Stimulated activated CD4-positive, alpha-beta T cell treated with anti-CD3 and anti-CD28 coated beads, Interleukin-1b, Interleukin-23, amount 100 ng/mL, for 1 hour (primary cell): ENCODE results near the gene CDC20.

Experiments used
- DNase-seq, 2 donors: peaks; one replicate each; pipeline ENCODE4 v3.0.0-alpha.2; 2020; ENCODE audit warnings: low read depth in 2 of 2

CDC20 gene

DNA sequence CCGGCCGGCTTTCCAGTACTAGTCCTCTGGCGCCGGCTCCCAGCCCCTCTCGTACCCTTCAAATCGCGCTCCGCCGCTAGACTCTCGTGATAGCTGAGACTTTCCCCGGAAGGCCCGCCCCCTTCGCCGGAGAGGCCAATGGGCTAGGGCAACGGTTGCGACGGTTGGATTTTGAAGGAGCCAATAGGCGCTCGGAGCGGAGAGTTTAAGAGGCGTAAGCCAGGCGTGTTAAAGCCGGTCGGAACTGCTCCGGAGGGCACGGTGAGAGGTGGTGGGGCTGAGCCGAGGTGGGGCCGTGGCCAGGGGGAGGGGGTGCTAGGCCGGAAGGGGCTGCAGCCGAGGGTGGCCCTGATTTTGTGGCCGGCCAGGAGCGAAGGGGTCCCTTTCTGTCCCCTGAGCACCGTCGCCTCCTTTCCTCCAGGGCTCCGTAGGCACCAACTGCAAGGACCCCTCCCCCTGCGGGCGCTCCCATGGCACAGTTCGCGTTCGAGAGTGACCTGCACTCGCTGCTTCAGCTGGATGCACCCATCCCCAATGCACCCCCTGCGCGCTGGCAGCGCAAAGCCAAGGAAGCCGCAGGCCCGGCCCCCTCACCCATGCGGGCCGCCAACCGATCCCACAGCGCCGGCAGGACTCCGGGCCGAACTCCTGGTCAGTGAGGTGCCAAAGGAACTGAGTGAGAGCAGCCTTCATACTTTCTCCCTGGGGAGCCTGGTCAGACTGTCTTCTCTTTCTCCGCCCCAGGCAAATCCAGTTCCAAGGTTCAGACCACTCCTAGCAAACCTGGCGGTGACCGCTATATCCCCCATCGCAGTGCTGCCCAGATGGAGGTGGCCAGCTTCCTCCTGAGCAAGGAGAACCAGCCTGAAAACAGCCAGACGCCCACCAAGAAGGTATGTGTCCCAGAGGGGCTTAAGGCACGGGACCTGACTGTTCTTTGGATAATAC is at the start of gene CDC20:
TSS of gene CDC20 (plus strand) at position 236 of the 948 bp plus-strand sequence. CDS start at position 471, 235 bp downstream.
- peak; percentile 86 to 96 for DNase-seq

DNA sequence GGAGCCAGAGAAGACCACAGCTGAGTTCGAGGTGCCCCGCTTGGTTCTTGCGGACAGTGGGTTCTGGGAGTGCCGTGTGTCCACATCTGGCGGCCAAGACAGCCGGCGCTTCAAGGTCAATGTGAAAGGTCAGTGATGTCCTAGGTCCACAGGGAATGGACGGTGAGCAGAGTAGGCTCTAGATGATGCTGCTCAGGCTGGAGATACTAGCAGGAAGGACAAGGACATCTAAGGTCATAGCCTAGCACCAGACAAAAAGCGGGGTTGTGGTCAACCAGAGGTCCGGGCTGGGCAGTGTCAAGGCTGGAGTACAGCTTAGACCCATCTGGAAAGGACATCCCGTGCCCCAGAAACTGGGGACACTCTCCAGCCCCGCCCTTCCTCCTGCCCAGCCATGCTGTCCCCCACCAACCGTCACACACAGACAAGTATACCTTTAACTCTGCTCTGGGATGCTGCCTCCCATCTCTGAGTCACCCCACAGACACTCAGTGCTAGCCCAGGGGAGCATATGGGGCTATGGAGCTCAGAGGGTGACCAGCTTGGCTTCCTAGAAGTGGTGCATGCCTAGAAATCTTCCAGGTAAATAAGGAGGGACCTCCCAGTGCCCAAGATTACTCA is 49.3 kb upstream of the CDC20 start:
- DNase-seq = no peak

DNA sequence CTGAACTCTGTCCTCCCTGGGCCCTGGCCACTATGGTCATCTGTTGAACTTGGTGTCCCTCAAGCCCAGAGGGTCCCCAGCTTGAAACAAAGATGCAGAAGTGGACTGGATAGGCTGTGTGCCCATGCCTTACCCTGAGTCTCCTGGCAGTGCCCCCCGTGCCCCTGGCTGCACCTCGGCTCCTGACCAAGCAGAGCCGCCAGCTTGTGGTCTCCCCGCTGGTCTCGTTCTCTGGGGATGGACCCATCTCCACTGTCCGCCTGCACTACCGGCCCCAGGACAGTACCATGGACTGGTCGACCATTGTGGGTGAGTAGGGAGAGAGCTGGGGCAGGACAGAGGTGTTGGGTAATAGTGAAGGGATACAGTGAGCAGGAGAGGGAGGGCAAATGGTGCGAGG is 47.3 kb upstream of the CDC20 start:
- DNase-seq = no peak

DNA sequence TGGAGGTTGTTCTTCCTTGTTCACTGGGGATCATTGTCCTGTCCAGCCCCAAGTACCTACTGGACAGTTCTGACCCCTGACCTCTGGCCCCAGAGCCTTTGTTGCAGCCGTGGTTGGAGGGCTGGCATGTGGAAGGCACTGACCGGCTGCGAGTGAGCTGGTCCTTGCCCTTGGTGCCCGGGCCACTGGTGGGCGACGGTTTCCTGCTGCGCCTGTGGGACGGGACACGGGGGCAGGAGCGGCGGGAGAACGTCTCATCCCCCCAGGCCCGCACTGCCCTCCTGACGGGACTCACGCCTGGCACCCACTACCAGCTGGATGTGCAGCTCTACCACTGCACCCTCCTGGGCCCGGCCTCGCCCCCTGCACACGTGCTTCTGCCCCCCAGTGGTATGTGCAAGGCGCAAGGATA is 46.6 kb upstream of the CDC20 start:
- DNase-seq = no peak

DNA sequence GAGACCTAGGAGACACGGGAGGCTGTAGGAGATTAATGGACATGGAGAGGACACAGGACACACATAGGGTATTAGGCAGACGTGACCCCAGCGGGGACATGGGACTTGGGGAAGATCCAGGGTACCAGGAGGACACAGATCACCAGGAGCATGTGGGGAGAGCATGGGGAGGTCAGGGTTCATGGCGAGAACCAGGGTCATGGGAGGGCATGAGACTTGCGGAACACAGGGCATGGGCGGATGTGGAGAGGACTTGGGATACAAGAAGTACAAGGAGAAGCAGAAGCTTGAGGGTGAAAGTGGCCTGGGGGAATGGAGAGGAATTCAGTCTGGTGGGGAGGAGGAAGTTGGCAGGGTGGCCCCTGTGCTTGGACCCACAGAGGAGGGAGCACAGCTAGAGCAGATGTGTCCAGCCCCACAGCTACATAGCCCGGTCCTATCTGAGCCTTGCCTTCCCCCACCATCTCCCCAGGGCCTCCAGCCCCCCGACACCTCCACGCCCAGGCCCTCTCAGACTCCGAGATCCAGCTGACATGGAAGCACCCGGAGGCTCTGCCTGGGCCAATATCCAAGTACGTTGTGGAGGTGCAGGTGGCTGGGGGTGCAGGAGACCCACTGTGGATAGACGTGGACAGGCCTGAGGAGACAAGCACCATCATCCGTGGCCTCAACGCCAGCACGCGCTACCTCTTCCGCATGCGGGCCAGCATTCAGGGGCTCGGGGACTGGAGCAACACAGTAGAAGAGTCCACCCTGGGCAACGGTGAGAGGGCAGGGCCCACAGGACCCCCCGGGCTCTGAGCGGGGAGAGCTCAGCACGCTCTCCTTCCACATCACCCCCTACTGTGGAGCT is 45.9 kb upstream of the CDC20 start:
- DNase-seq = no peak

DNA sequence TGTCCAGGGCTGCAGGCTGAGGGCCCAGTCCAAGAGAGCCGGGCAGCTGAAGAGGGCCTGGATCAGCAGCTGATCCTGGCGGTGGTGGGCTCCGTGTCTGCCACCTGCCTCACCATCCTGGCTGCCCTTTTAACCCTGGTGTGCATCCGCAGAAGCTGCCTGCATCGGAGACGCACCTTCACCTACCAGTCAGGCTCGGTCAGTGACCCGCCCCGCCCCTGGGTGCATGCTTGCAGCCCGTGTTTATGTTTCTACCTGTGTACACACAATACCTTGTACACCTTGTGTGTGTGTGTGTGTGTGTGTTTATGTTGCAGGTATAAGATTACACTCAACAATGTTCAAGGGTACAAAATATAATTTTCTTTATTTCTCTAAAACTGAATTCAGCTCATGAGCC is 45.0 kb upstream of the CDC20 start:
- no peak for DNase-seq

DNA sequence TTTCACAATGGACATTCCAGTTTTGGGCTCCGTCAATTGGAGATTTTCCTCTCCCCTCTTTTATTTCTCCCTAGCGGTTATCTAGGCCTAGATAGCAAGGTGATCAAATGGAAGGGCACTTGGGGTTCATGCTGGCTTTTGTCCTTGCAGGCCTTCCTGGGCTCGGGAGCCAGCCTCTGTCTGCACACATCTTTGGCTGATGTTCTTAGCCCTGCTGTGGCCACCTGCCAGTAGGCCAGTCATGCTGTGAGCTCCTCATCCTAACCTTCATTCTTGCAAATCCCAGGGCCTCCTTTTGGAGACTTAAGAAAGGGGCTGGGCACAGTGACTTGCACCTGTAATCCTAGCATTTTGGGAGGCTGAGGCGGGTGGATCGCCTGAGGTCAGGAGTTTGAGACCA is 44.5 kb upstream of the CDC20 start:
- DNase-seq = no peak

DNA sequence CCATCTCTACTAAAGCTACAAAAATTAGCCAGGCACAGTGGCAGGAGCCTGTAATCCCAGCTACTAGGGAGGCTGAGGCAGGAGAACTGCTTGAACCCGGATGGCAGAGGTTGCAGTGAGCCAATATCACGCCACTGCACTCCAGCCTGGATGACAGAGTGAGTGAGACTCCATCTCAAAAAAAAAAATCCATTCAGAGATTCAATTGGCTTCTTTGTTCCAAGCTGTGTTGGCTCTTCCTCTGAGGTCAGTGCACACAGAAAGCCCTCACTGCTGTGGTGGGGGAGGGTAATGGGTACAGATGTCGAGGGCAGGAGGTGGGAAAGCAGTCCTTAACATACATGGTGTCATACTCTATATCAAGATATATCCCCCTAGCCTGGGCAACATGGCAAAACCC is 43.3 kb upstream of the CDC20 start:
- DNase-seq = no peak

DNA sequence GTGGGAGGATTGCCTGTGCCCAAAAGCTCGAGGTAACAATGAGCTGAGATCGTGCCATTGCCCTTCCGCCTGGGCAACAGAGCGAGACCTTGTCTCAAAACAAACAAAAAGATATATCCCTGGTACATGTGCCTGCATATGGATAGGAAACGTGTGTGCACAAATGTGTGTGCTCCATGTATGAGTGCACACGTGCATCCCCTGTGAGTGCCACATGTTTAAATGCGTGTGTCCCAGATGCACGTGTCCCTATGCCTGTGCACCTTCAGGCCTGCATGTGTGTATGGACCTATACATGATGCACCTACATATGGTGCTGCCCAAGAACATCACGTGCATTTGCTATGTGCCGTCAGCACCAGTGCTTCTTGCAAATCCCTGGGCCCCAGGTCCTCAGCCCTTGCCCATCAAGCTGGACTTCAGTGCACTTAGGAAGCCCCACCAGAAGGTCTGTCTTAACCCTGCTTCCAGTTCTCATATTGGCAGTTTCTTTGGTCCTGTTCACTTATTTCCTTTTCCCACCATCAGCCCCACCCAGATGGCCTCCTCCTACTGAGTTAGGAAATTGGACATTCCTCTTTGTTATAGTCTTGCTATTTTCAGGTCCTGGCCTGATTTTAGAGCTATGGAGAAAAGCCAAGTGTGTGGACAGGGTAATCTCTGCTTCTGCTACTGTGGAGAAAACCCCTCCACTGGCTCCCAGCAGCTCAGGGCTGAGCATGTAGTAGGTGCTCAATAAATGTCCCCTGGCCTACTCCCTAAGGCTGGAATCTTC is 42.6 kb upstream of the CDC20 start:
- DNase-seq = no peak

DNA sequence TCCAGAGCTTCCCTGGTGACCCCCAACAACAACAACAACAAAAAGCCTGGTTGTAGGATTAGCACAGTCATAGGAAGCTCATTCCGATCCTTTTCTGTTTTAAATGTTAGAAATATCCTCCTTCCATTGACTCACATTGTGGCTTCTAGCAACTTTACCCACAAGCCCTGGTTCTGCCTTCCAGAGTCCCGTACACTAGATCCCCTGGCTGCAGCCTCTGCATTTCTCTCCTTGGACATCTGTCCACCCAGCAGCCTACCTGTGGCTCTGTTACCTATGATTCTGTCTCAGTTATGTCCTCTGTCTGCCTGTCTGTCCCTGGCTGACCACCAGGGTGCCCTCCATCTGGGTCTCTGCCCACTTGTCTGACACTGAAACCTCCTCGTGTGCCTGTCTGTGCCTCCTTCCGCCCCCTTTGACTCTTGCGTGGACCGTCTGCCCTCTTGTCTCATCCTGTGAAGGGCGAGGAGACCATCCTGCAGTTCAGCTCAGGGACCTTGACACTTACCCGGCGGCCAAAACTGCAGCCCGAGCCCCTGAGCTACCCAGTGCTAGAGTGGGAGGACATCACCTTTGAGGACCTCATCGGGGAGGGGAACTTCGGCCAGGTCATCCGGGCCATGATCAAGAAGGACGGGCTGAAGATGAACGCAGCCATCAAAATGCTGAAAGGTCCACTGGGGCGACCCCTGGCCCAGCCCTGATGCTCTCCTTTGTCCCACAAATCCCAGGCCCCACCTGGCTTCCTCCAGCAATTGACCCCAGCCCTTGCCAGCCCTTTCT is 41.9 kb upstream of the CDC20 start:
- no peak for DNase-seq

DNA sequence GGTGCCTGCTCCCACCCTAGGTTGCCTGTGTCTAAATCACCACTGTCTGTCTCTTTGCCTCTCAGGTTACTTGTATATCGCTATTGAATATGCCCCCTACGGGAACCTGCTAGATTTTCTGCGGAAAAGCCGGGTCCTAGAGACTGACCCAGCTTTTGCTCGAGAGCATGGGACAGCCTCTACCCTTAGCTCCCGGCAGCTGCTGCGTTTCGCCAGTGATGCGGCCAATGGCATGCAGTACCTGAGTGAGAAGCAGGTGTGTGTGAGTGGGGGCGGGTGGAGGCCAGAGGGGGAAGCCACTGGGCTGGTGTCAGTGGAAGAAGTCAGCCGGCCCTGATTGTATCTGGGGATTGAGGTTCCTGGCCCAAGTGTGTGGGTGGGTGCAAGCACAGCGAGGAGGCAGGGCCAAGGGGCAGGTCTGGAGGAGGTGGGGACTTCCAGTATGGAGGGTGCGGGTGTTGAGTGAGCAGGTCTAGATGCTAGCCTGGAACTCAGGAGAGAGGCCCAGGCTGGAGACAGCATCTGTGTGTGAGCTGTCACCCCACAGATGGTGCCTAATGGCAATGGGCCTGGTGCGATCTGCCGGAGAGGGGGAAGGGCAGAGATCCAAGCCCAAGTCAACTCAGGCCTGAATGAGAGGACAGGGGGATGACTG is 40.8 kb upstream of the CDC20 start:
- DNase-seq = no peak

DNA sequence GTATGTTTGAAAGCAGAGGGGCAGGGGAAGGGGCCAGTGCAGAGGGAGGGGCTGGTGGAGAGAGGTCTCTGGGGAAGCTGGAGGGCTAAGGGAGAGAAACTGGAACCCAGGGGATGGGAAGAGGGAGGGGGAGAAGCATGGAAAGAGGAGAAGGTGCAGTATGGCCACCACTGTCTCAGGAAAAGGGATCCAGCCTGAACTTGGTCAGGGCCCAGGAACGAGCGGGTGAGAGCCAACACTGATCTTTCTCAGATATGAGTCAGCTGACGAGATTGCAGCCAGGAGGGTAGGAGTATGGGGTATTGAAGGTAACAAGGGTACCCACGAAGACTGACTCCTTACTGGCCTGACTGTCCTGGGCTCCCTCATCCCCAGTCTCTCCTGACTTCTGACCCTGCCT is 40.0 kb upstream of the CDC20 start:
- DNase-seq = no peak

DNA sequence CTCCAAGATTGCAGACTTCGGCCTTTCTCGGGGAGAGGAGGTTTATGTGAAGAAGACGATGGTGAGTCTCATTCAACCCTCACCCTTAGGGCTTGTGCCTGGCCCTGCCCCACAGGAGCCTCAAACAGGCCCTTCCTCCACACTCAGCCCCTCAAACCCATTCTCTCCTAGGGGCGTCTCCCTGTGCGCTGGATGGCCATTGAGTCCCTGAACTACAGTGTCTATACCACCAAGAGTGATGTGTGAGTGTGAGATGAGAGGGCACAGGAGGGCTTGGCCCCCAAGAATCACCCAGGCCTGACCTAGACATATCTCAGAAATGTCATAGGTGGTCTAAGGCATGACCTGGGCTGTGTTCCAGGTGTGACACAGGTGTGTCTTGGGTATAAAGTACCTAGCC is 39.5 kb upstream of the CDC20 start:
- no peak for DNase-seq

DNA sequence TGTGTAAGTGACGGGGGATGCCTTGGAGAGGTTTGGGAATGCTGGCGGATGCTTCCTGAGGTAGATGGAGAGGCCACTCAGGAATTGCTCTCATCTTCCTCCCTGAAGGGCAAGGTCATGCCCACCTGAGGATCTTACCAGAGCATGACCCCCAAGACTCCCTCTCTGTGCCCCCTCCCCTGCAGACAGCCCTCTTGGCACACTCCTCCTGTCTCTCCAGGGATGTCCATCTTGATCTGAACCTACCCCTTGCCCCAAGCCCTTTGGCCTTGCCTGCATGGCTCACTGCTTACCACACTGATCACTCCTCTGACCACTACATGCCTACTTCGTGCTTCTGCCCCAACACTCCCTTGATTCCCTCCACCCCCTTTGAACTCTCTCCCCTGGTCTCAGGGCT is 39.0 kb upstream of the CDC20 start:
- DNase-seq = no peak

DNA sequence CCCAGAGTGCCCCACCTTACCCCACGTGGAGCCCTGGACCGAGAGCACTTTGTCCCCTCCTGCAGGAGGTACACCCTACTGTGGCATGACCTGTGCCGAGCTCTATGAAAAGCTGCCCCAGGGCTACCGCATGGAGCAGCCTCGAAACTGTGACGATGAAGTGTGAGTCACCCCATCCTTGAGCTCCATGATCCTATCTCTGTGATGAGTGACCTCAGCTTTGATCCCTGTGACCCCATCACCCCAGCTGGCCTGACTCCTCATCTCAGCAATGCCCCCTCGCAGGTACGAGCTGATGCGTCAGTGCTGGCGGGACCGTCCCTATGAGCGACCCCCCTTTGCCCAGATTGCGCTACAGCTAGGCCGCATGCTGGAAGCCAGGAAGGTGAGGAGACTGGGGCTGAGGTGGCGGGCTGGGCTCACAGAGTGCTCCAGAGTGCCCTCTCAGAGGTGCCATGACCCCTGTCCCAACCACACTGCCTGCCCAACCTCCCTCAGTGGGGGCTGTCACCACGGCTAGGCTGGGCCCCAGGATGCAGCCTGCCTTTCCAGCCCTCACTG is 37.4 kb upstream of the CDC20 start:
- no peak for DNase-seq

DNA sequence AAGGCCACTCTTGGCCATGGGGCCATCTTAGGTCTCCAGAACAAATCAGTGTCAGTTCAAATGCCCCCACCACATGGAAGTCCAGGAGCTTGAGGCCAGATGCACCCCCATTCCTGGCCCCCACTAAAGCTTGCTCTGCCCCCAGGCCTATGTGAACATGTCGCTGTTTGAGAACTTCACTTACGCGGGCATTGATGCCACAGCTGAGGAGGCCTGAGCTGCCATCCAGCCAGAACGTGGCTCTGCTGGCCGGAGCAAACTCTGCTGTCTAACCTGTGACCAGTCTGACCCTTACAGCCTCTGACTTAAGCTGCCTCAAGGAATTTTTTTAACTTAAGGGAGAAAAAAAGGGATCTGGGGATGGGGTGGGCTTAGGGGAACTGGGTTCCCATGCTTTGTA is 36.3 kb upstream of the CDC20 start:
- DNase-seq = no peak

DNA sequence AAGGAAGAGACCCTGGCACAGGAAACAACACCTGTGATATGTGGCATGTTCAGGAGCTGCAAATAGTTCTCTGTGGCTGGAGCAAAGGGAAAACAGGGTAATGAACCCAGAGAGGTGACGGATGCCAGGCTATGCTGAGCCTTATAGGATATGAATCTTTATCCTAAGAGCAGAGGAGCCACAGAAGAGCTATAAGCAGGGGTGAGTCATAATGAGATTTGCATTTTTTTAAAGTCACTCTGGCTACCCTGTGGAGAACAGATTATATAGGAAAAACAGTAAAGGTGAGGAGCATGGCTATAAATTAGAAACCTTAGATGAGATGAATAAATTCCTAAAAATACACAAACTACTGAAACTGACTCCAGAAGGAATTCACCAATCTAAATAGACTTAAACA is 34.0 kb upstream of the CDC20 start:
- DNase-seq = no peak

DNA sequence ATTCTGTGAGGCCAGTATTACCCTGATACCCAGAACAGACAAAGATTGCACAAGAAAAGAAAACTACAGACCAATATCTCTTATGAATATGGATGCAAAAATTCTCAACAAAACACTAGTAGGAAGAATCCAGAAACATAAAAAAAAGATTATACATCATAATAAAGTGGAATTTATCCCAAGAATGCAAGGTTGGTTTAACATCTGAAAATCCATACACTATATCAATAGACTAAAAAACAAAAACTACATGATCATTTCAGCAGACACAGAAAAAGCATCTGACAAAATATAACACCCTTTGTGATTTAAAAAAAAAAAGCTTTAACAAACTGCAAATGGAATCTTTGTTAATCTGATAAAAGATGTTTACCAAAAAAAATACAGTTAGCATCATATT is 33.4 kb upstream of the CDC20 start:
- DNase-seq = no peak

DNA sequence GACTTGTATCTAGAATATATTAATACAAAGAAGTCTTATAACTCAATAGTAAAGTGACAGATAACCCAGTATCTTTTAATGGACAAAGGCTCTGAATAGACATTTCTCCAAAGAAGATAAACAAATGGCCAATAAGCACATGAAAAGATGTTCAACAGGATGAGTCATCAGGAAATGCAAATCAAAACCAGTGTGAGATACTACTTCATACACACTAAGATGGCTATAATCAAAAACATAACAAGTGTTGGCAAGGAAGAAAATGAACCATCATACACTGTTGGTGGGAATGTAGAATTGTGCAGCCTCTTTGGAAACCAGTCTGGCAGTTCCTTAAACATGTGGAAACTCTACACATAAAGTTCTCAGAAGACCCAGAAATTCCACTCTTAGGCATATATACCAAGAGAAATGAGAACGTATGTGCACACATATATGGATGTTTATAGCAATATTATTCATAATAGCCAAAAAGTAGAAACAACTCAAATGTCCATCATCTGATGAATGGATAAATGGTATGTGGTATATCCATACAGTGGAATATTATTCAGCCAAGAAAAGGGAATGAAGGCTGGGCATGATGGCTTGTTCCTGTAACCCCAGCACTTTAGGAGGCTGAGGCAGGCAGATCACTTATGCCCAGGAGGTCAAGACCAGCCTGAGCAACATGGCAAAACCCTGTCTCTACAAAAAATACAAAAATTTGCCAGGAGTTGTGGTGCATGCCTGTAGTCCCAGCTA is 31.1 kb upstream of the CDC20 start:
- DNase-seq = no peak
